ENCODE results near the gene HNRNPA0. TPM values are rescaled to one million over a fixed set of nuclear protein-coding genes. Genes with fewer than 3 reads are reported as not detected.

The HNRNPA0 gene
- total and polyA plus RNA-seq, 9 of the 15 experiments (the other 6 are each of a cell fraction or from before 2014, with no cell fraction given), result 5.0 to 33.3 (median 10.7) TPM

- H3K27me3 ChIP-seq (ENCODE audit: control insufficient read depth in 2 of 2, insufficient read depth in 2 of 2, low read length in 2 of 2), result peaks cover 12 to 25% of the 10 kb centered on the region in 2 experiments; a peak in 4 of 5 replicates
- no peaks in the 10 kb centered on the region for H3K36me3 ChIP-seq (ENCODE audit: control insufficient read depth, insufficient read depth, low read length)
- no TSS peak for BruUV-seq (replicated peaks)
- H3K4me2 ChIP-seq (ENCODE audit: insufficient read depth, low read length), result no peak overlapping the region
- no peak for TF ChIP-seq GTF2F1 (IDR thresholded peaks at IDR 0.05; ENCODE audit: low read depth, low read length)
- TF ChIP-seq C11orf30 (IDR thresholded peaks at IDR 0.05; ENCODE audit: low read depth), result no peak
- no peak for TF ChIP-seq OTX1 (CRISPR knock-in tag; IDR thresholded peaks at IDR 0.05)
- TF ChIP-seq RBM17 (IDR thresholded peaks at IDR 0.05; ENCODE audit: borderline replicate concordance, low read depth, low read length), result no peak
- TF ChIP-seq, protein P1, sequence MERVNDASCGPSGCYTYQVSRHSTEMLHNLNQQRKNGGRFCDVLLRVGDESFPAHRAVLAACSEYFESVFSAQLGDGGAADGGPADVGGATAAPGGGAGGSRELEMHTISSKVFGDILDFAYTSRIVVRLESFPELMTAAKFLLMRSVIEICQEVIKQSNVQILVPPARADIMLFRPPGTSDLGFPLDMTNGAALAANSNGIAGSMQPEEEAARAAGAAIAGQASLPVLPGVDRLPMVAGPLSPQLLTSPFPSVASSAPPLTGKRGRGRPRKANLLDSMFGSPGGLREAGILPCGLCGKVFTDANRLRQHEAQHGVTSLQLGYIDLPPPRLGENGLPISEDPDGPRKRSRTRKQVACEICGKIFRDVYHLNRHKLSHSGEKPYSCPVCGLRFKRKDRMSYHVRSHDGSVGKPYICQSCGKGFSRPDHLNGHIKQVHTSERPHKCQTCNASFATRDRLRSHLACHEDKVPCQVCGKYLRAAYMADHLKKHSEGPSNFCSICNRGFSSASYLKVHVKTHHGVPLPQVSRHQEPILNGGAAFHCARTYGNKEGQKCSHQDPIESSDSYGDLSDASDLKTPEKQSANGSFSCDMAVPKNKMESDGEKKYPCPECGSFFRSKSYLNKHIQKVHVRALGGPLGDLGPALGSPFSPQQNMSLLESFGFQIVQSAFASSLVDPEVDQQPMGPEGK (CRISPR knock-in tag; IDR thresholded peaks at IDR 0.05; ENCODE audit: borderline replicate concordance), result no peak
- no peak for TF ChIP-seq TBP (optimal IDR thresholded peaks at IDR 0.05; ENCODE audit: low read depth, low read length)
- TF ChIP-seq ZNF644 (tag; IDR thresholded peaks at IDR 0.05; ENCODE audit: low read depth), result no peak
- TF ChIP-seq ZFX (CRISPR knock-in tag; IDR thresholded peaks at IDR 0.05), result no peak
- TF ChIP-seq MLX (CRISPR knock-in tag; conservative IDR thresholded peaks at IDR 0.05), result no peak
- TF ChIP-seq TGIF2 (CRISPR knock-in tag; IDR thresholded peaks at IDR 0.05), result no peak
- TF ChIP-seq RBM34 (IDR thresholded peaks at IDR 0.05; ENCODE audit: borderline replicate concordance, insufficient read depth, low read length), result no peak
- no peak for TF ChIP-seq HNRNPLL (IDR thresholded peaks at IDR 0.05; ENCODE audit: low read depth, low read length, poor library complexity, severe bottlenecking)
- TF ChIP-seq ZNF143 (CRISPR knock-in tag; IDR thresholded peaks at IDR 0.05), result no peak
- TF ChIP-seq PCBP2 (IDR thresholded peaks at IDR 0.05; ENCODE audit: low read depth, low read length, poor library complexity, severe bottlenecking), result no peak
- no peak for TF ChIP-seq SMARCE1 (IDR thresholded peaks at IDR 0.05)
- TF ChIP-seq, protein P2, sequence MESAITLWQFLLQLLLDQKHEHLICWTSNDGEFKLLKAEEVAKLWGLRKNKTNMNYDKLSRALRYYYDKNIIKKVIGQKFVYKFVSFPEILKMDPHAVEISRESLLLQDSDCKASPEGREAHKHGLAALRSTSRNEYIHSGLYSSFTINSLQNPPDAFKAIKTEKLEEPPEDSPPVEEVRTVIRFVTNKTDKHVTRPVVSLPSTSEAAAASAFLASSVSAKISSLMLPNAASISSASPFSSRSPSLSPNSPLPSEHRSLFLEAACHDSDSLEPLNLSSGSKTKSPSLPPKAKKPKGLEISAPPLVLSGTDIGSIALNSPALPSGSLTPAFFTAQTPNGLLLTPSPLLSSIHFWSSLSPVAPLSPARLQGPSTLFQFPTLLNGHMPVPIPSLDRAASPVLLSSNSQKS (CRISPR knock-in tag; IDR thresholded peaks at IDR 0.05), result no peak
- H3K9me1 ChIP-seq (ENCODE audit: control insufficient read depth, insufficient read depth, low read length), result no peaks in the 10 kb centered on the region
- no peak overlapping the region for H3K9ac ChIP-seq (ENCODE audit: insufficient read depth in 1 of 2, low read depth in 2 of 2, low read length in 2 of 2)
- 0% methylated on average over 5 of the region's 5 CpGs for WGBS (ENCODE audit: insufficient coverage, low coverage, missing lambda C conversion rate)
- no peak overlapping the region for H3K27ac ChIP-seq (ENCODE audit: extremely low read depth, low read depth, low read length)
- no peaks in the 10 kb centered on the region for H3K9me3 ChIP-seq (replicated peaks; ENCODE audit: control insufficient read depth, insufficient read depth, low read depth, low read length)
- FAIRE-seq (no peak), ATAC-seq (no peak), DNase-seq (ENCODE audit: extremely low read depth in 1 of 4, low spot score in 3 of 4) (no peak)
- no peaks in the 10 kb centered on the region; a peak in 1 of 5 replicates for H3K4me1 ChIP-seq (replicated peaks in 1 of 2; ENCODE audit: control insufficient read depth in 2 of 2, insufficient read depth in 2 of 2, low read length in 2 of 2)
- ChIA-PET POLR2A (interaction anchor here (0.7 to 0.9 kb wide), 2 partner anchors 15 to 87 kb away, joined by 3 read pairs; no protein-coding TSS in a partner anchor), CTCF (ENCODE audit: low intra/inter-chr PET ratio) (no interaction called here)
- no peak overlapping the region for H3K4me3 ChIP-seq
- in situ Hi-C loops (cut with MboI), result no loop called here
- intact Hi-C loops (cut with micrococcal nuclease), result no loop called here
- H4K20me1 ChIP-seq (replicated peaks; ENCODE audit: control insufficient read depth, insufficient read depth, low read length), result no peaks in the 10 kb centered on the region
- H2AFZ ChIP-seq (ENCODE audit: low read depth, low read length), result no peak overlapping the region
- no peaks in the 10 kb centered on the region for H3K79me2 ChIP-seq (ENCODE audit: control insufficient read depth, insufficient read depth, low read length)
These were observed 16.6 kb downstream of the HNRNPA0 start for GRCh38 chr5:137737349-137738131.

Measured in K562 (cell line).